Activated naive CD4-positive, alpha-beta T cell treated with anti-CD3 and anti-CD28 coated beads for 36 hours (primary cell): ENCODE results near the gene PDIK1L. TPM values are rescaled to one million over a fixed set of nuclear protein-coding genes. Genes with fewer than 3 reads are reported as not detected.

Experiments used
- CTCF ChIA-PET: fragments of 350-600 bp; sonication (Branson Sonifier 250); formaldehyde crosslinking; loops from one replicate; lab custom pipeline; 2021; ENCODE audit warnings: antibody characterized with exemption; lab: Charles Lee
- DNase-seq: peaks from one replicate; pipeline ENCODE4 v3.0.0-alpha.2; 2020
- H3K27ac Mint-ChIP-seq: one replicate; pipeline ENCODE4 v1.8.0; 2021; ENCODE audit warnings: mild to moderate bottlenecking, mixed read lengths
- H3K27me3 Mint-ChIP-seq: one replicate; pipeline ENCODE4 v1.8.0; 2021; ENCODE audit warnings: low read depth, mixed read lengths
- H3K36me3 Mint-ChIP-seq: one replicate; pipeline ENCODE4 v1.8.0; 2021; ENCODE audit warnings: low read depth, mixed read lengths
- H3K4me1 Mint-ChIP-seq: one replicate; pipeline ENCODE4 v1.8.0; 2021; ENCODE audit warnings: low read depth, mixed read lengths
- H3K4me3 Mint-ChIP-seq: one replicate; pipeline ENCODE4 v1.8.0; 2021; ENCODE audit warnings: mild to moderate bottlenecking, moderate library complexity, mixed read lengths
- H3K9me3 Mint-ChIP-seq: one replicate; pipeline ENCODE4 v1.8.0; 2021; ENCODE audit warnings: mixed read lengths
- intact Hi-C: fragments of 100-400 bp; cut with micrococcal nuclease; formaldehyde crosslinking; loops from one replicate; pipeline ENCODE4 v1.15.1; 2023
- total RNA-seq, 2 experiments: library from RNA; stranded (reverse); gene quantifications; one replicate each; pipeline ENCODE4 v1.2.3, GENCODE V29; 2021

PDIK1L gene
- total RNA-seq, 2 experiments from 2014 or later = 20.5 to 21.4 TPM

DNA sequence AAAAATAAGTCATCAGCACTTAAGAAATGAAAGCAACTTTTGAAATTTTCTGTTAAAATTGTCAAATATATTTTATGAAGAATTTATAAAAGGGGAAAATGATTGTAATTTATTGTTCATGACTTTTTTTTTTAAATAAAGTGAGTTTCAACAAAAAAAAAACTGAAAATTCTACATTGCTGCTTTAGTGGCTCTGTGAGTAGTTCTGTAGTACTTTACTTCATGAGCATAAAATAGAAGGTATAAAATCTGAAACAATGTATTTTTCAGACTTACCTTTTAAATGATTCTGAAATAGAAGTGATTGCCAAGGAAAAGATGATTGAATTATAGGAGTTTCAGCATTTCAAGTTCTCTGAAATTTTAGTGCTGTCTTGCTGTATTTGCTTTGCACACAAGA is 13.8 kb downstream of the PDIK1L start:
- Mint-ChIP-seq H3K27me3 (no peaks in the 10 kb centered on the region), H3K4me1 (peaks cover 49% of the 10 kb centered on the region), H3K9me3 (no peaks in the 10 kb centered on the region), H3K36me3 (peaks cover 7% of the 10 kb centered on the region), H3K4me3 (no peak overlapping the region), H3K27ac (peak overlapping the region; percentile 95)
- CTCF ChIA-PET = no interaction called here
- no peak for DNase-seq
- intact Hi-C loops = loop anchor here (5.0 to 10.0 kb wide), 3 partner anchors 157 to 891 kb away; partner anchors contain the start of genes SH3BGRL3 and SYF2

DNA sequence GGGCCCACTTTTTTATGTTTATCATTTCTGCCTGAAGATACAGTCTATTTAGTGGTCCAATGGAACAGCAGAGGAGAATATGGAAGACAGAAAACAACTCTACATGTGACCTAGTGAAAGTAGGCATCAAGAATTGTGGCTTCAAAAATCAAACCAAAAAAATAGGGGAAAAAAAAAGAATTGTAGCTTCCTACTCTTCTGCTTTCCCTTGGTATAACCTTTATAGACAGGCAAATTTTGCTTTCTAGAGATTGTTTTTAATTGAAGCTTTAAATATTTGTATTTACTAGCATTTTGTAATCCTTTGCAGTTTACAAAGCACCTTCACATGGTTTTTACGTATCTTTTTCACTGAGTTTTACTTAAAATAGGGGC is 14.3 kb downstream of the PDIK1L start:
- Mint-ChIP-seq H3K36me3 (peaks cover 7% of the 10 kb centered on the region), H3K4me1 (peaks cover 48% of the 10 kb centered on the region), H3K9me3 (no peaks in the 10 kb centered on the region), H3K4me3 (peak overlapping the region; percentile 67), H3K27ac (peak overlapping the region; percentile 95), H3K27me3 (no peaks in the 10 kb centered on the region)
- intact Hi-C loops = loop anchor here (1.0 to 10.0 kb wide), 7 partner anchors 15 to 891 kb away; partner anchors contain the start of genes HMGN2, PDIK1L, SH3BGRL3 and SYF2
- CTCF ChIA-PET = interaction anchor here (3.2 to 5.2 kb wide), 2 partner anchors 13 to 18 kb away, joined by 11 to 51 read pairs; partner anchors contain the start of gene PDIK1L
- DNase-seq = no peak

DNA sequence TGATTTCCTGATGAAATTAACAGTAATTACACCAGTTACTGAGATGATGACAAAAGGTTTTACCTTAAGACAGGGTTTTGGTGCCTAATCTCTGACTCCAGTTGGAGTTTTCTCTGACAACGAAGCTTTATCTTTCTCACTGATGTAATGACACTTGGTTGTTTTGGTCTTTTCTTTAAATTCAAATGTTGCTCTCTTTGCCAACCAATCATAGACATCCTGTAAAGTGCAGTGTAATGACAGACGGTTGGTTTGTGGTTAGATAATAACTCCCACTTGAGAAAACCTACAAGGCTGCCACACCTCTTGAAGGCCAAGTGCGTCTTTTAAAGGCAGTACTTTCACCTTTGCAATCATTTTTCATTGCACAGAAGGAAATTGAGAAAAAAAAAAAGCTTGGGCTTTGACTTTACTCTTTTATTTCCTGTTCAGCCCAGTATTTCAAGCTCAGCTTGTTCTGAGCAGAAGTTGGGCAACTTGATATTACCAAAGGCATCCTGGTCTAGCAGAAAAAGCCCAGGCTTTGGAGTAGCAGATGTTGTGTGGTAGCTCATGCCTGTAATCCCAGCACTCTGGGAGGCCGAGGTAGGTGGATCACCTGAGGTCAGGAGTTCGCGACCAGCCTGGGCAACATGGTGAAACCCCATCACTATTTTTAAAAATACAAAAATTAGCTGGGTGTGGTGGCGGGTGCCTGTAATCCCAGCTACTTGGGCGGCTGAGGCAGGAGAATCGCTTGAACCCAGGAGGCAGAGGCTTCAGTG is 14.9 kb downstream of the PDIK1L start:
- H3K27ac Mint-ChIP-seq = peak overlapping the region; percentile 95
- no peaks in the 10 kb centered on the region for H3K9me3 Mint-ChIP-seq
- H3K36me3 Mint-ChIP-seq = peaks cover 7% of the 10 kb centered on the region
- CTCF ChIA-PET = interaction anchor here (1.0 to 5.2 kb wide), 6 partner anchors 13 to 107 kb away, joined by 3 to 51 read pairs (median 7); partner anchors contain the start of genes CEP85 and PDIK1L
- DNase-seq = peak; percentile 65
- H3K4me1 Mint-ChIP-seq = peaks cover 51% of the 10 kb centered on the region
- H3K27me3 Mint-ChIP-seq = no peaks in the 10 kb centered on the region
- intact Hi-C loops = loop anchor here (1.0 to 10.0 kb wide), 7 partner anchors 15 to 892 kb away; partner anchors contain the start of genes HMGN2, PDIK1L, SH3BGRL3 and SYF2
- peak overlapping the region; percentile 67 for H3K4me3 Mint-ChIP-seq

DNA sequence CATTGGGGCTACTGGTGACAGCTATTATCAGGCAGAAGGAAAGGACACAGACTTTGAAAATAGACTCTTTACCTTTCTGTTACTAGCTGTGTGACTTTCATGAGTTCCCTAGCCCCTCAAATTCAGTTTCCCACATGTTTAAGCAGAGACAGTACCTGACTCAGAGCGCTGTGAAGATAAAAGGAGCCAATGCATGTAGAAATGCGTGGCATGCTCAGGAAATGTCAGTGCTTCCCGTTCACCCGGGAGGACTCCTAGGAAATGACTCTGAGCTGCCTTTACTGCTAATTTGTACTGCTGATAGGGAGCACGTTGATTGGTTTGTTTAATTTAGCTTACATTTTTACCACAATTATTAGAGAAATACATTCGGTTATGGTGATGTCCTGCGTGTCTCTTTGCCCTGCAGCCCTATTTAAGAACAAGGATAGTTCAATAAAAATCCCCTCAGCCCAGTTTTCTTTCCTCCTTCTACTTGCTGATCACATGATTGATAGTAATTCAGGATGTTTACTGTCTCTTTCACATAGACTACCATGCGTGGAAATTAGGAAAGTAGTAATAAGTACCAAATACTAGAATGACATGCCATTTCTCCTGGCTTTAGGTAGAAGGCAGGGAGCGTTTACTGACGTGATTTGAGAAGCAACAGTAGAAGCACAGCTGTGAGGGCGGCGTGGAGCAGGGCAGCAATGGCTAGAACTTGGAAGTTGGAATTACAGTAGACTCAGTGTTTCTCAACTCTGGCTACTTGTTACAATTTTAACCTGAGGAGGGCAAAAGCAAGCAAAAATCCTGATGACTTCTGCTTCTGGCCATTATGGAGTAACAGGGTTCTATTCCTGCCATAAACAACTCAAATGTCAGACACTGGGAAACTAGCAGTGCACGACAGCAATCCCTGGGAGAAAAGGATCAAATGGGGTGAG is 15.9 kb downstream of the PDIK1L start:
- Mint-ChIP-seq H3K27me3 (no peaks in the 10 kb centered on the region), H3K4me3 (peak overlapping the region; percentile 67), H3K36me3 (no peaks in the 10 kb centered on the region), H3K4me1 (peaks cover 60% of the 10 kb centered on the region), H3K27ac (peak overlapping the region; percentile 95), H3K9me3 (no peaks in the 10 kb centered on the region)
- intact Hi-C loops = loop anchor here (2.0 to 10.0 kb wide), 6 partner anchors 17 to 893 kb away; partner anchors contain the start of genes HMGN2, SH3BGRL3, SYF2 and UBXN11
- CTCF ChIA-PET = interaction anchor here (1.0 to 5.2 kb wide), 7 partner anchors 12 to 290 kb away, joined by 3 to 51 read pairs (median 6); partner anchors contain the start of genes CEP85 and PDIK1L
- DNase-seq = peak; percentile 70

- DNase-seq = no peak
- Mint-ChIP-seq H3K4me1 (peaks cover 44% of the 10 kb centered on the region), H3K9me3 (no peaks in the 10 kb centered on the region), H3K4me3 (no peak overlapping the region), H3K36me3 (no peaks in the 10 kb centered on the region), H3K27me3 (no peaks in the 10 kb centered on the region), H3K27ac (no peak overlapping the region)
- intact Hi-C loops = loop anchor here (5.0 to 10.0 kb wide), 3 partner anchors 153 to 895 kb away; partner anchors contain the start of genes SH3BGRL3 and SYF2
- CTCF ChIA-PET = interaction anchor here (0.7 to 5.2 kb wide), 3 partner anchors 10 to 266 kb away, joined by 3 to 51 read pairs (median 4); no protein-coding TSS in a partner anchor
Measured at GRCh38 chr1:26129778-26130177, 18.2 kb downstream of the PDIK1L start.

DNA sequence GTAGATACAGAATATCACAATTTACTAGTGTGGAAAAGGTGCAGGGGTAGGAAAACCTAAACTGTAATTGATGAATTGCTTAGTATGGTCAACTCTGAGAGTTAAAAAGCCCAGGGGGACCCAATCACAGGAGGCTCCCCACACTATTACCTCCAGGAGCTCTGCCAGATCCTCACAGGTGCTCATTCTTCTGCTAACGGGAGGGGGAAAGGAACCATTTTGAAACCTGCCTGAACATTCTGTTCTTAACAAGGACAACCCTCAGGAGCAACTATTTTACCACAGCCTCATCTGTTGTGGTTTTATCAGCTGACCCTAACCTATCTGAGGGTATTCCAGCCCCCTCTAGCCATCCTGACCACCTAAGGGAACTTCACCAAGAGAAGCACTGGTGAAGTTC is 19.1 kb downstream of the PDIK1L start:
- Mint-ChIP-seq H3K9me3 (no peaks in the 10 kb centered on the region), H3K36me3 (no peaks in the 10 kb centered on the region), H3K4me3 (no peak overlapping the region), H3K27ac (no peak overlapping the region), H3K4me1 (peaks cover 37% of the 10 kb centered on the region), H3K27me3 (no peaks in the 10 kb centered on the region)
- no peak for DNase-seq
- CTCF ChIA-PET = interaction anchor here (5.2 kb wide), 1 partner anchor 13 kb away, joined by 51 read pairs; no protein-coding TSS in a partner anchor
- intact Hi-C loops = no loop called here

DNA sequence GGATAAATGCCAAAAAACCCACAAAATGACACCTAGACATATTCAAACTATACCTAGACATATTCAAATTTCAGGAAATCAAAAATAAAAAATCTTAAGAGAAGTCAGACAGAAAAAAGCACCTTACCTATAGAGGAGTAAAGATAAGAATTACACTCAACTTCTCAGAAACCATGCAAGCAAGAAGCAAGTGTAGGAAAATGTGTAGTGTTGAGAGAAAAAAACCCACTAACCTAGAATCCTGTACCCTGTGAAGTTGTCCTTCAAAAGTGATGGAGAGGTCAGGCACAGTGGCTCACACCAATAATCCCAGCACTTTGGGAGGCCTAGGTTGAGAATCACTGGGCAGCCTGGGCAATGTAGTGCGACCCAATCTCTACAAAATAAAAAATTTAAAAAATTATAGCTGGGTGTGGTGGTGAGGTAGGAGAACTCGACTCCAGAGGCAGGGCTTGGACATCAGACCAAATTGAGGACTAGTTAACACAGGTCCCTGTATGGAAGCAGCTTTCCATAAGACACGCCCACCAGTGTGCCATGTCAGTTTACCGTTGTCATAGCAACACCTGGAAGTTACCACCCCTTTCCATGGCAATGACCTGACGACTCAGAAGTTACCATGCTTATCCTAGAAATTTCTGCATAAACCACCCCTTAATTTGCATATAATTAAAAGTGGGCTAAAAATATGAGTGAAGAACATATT is 20.7 kb downstream of the PDIK1L start:
- Mint-ChIP-seq H3K4me1 (peaks cover 25% of the 10 kb centered on the region), H3K36me3 (no peaks in the 10 kb centered on the region), H3K27me3 (no peaks in the 10 kb centered on the region), H3K4me3 (no peak overlapping the region), H3K27ac (peak overlapping the region; percentile 72), H3K9me3 (no peaks in the 10 kb centered on the region)
- CTCF ChIA-PET = interaction anchor here (0.7 kb wide), 1 partner anchor 392 kb away, joined by 4 read pairs; no protein-coding TSS in a partner anchor
- DNase-seq = no peak
- intact Hi-C loops = no loop called here

- DNase-seq = no peak
- intact Hi-C loops = no loop called here
- CTCF ChIA-PET = no interaction called here
Measured at GRCh38 chr1:26132834-26133167, 21.2 kb downstream of the PDIK1L start.

GRCh38 chr1:26134466-26134865 is 22.8 kb downstream of the PDIK1L start:
- DNase-seq = no peak
- intact Hi-C loops = no loop called here
- Mint-ChIP-seq H3K4me3 (no peak overlapping the region), H3K9me3 (no peaks in the 10 kb centered on the region), H3K27me3 (no peaks in the 10 kb centered on the region), H3K4me1 (peaks cover 21% of the 10 kb centered on the region), H3K36me3 (no peaks in the 10 kb centered on the region), H3K27ac (no peak overlapping the region)
- CTCF ChIA-PET = no interaction called here

More at GRCh38 chr1:26132834-26133167, 21.2 kb downstream of the PDIK1L start:
- Mint-ChIP-seq H3K9me3 (no peaks in the 10 kb centered on the region), H3K27ac (peak overlapping the region; percentile 72), H3K4me3 (no peak overlapping the region), H3K27me3 (no peaks in the 10 kb centered on the region), H3K36me3 (no peaks in the 10 kb centered on the region), H3K4me1 (peaks cover 20% of the 10 kb centered on the region)

DNA sequence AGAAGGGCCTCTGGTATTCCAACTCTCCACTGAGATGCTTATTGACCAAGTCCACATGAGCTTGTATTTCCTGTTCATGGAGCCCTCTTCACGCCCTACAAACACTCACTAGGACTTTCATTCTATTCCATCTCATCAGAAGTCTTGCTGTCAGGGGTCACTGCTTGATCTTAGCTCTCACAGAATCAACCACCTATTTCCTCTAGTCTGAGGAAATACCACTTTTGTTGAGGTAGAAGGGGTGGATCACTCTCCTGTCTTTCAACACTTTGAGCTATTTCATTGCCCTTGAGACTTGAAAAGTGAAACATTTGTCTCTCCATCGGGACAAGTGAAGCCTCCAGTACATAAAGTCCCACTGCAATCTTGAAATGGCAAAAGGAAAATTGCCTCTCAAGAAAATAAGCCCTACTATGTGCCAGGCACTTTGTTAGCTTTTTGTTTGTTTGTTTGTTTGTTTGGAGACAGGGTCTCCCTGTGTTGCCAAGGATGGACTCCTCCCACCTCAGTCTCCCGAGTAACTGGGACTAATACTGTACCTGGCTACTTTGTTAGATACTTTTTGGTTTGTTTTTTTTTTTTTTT is 27.4 kb downstream of the PDIK1L start:
- no peaks in the 10 kb centered on the region for H3K27me3 Mint-ChIP-seq
- peaks cover 9% of the 10 kb centered on the region for H3K4me1 Mint-ChIP-seq
- H3K27ac Mint-ChIP-seq = peak overlapping the region; percentile 39
- CTCF ChIA-PET = interaction anchor here (0.5 to 1.9 kb wide), 8 partner anchors 12 to 39 kb away, joined by 3 to 5 read pairs (median 3); no protein-coding TSS in a partner anchor
- DNase-seq = no peak
- H3K36me3 Mint-ChIP-seq = no peaks in the 10 kb centered on the region
- H3K9me3 Mint-ChIP-seq = no peaks in the 10 kb centered on the region
- intact Hi-C loops = no loop called here
- no peak overlapping the region for H3K4me3 Mint-ChIP-seq

DNA sequence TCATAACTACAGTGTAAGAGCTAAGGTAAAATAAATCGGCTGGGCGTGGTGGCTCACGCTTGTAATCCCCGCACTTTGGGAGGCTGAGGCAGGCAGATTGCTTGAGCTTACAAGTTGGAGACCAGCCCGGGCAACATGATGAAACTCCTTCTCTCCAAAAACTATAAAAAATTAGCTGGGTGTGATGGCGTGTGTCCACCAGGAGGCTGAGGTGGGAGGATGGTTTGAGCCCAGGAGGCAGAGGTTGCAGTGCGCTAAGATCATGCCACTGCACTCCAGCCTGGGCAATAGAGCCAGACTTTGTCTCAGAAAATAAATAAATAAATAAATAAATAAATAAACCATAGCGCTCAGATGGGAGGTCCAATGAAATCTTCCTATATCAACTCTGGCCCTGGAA is 30.5 kb downstream of the PDIK1L start:
- no peak for DNase-seq
- H3K4me1 Mint-ChIP-seq = peaks cover 11% of the 10 kb centered on the region
- no peak overlapping the region for H3K4me3 Mint-ChIP-seq
- H3K27ac Mint-ChIP-seq = no peak overlapping the region
- CTCF ChIA-PET = interaction anchor here (0.7 to 6.5 kb wide), 7 partner anchors 12 to 106 kb away, joined by 3 to 143 read pairs (median 4); no protein-coding TSS in a partner anchor
- H3K36me3 Mint-ChIP-seq = no peaks in the 10 kb centered on the region
- H3K9me3 Mint-ChIP-seq = no peaks in the 10 kb centered on the region
- intact Hi-C loops = no loop called here
- no peaks in the 10 kb centered on the region for H3K27me3 Mint-ChIP-seq
